ENCODE results near the gene WDFY4. TPM values are rescaled to one million over a fixed set of nuclear protein-coding genes. Genes with fewer than 3 reads are reported as not detected.

The WDFY4 gene
- total RNA-seq, 1 experiment from 2014 or later: not detected

DNA sequence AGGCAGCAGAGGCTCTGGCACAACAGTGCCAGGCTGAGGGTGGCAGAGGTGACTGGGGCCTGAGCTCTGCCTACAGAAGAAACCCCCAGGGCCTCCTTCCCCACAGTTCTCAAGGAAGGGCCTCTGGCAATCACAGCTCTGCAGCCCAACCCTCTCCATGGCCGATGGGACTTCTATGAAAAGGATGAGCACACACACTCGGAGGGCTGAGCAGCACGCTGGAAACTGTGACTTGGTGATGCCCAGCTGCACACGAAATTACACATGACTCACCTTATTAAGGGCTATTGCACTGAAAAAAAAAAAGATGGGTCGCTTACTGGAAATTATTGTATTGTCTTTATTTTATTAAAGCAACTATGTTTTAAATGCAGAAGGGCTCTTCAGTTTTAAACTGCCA, 297.9 kb downstream of the WDFY4 start:
- TF ChIP-seq, protein P1, sequence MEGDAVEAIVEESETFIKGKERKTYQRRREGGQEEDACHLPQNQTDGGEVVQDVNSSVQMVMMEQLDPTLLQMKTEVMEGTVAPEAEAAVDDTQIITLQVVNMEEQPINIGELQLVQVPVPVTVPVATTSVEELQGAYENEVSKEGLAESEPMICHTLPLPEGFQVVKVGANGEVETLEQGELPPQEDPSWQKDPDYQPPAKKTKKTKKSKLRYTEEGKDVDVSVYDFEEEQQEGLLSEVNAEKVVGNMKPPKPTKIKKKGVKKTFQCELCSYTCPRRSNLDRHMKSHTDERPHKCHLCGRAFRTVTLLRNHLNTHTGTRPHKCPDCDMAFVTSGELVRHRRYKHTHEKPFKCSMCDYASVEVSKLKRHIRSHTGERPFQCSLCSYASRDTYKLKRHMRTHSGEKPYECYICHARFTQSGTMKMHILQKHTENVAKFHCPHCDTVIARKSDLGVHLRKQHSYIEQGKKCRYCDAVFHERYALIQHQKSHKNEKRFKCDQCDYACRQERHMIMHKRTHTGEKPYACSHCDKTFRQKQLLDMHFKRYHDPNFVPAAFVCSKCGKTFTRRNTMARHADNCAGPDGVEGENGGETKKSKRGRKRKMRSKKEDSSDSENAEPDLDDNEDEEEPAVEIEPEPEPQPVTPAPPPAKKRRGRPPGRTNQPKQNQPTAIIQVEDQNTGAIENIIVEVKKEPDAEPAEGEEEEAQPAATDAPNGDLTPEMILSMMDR (conservative IDR thresholded peaks at IDR 0.05): no peak

More for the DNA sequence above, 297.9 kb downstream of the WDFY4 start:
- Histone ChIP-seq H3K4me1 (ENCODE audit: insufficient read depth, low read length) (no peaks in the 10 kb centered on the region), H2BK15ac (ENCODE audit: low read depth, low read length) (no peak overlapping the region), H3K27me3 (ENCODE audit: insufficient read depth, low read length) (no peaks in the 10 kb centered on the region), H3K9me3 (ENCODE audit: control insufficient read depth, low read depth, low read length) (no peaks in the 10 kb centered on the region), H2BK120ac (ENCODE audit: low read depth, low read length, poor library complexity, severe bottlenecking) (no peak overlapping the region), H3K18ac (ENCODE audit: insufficient read length, low read depth, low read length) (no peak overlapping the region), H3K23ac (ENCODE audit: insufficient read length, low read depth, low read length) (no peak overlapping the region), H4K5ac (ENCODE audit: insufficient read length, low read depth, low read length) (no peak overlapping the region), H2AK5ac (ENCODE audit: insufficient read length, low read length) (no peak overlapping the region), H2AFZ (ENCODE audit: low read length) (no peak overlapping the region), H4K20me1 (ENCODE audit: control insufficient read depth, insufficient read depth, insufficient read length) (no peaks in the 10 kb centered on the region), H4K91ac (ENCODE audit: insufficient read length, low read depth, low read length) (no peak overlapping the region), H3K23me2 (ENCODE audit: insufficient read length, low read depth, low read length, poor library complexity, severe bottlenecking) (no peaks in the 10 kb centered on the region), H3T11ph (ENCODE audit: low read length) (no peak overlapping the region), H3K9ac (ENCODE audit: extremely low read depth, insufficient read length, low read length) (no peak overlapping the region), H2BK5ac (ENCODE audit: insufficient read length, low read length) (no peak overlapping the region), H3K4ac (ENCODE audit: low read depth, low read length) (no peak overlapping the region), H2BK20ac (ENCODE audit: low read depth, low read length, poor library complexity, severe bottlenecking) (no peak overlapping the region), H3K79me1 (ENCODE audit: insufficient read depth, low read depth, low read length, poor library complexity, severe bottlenecking) (no peaks in the 10 kb centered on the region), H4K8ac (replicated peaks; ENCODE audit: insufficient read length, low read depth, low read length) (no peak overlapping the region), H3K14ac (ENCODE audit: insufficient read depth, low read length) (no peak overlapping the region), H3K27ac (ENCODE audit: insufficient read length, low read depth, low read length) (no peak overlapping the region), H3K56ac (ENCODE audit: insufficient read length, low read depth, low read length) (no peak overlapping the region), H2BK12ac (ENCODE audit: insufficient read length, low read depth, low read length) (no peak overlapping the region), H3K4me2 (ENCODE audit: insufficient read depth, insufficient read length, low read length) (no peak overlapping the region), H3K79me2 (ENCODE audit: insufficient read depth, low read length) (no peaks in the 10 kb centered on the region)
- 0 out of 2 replicates have a peak, but pooled peaks cover 1% of the 10 kb centered on the region for H3K27me3 Mint-ChIP-seq (ENCODE audit: low read depth)
- H3K4me1 Mint-ChIP-seq: no peaks in the 10 kb centered on the region
- no peaks in the 10 kb centered on the region for H3K9me3 Mint-ChIP-seq
- no peaks in the 10 kb centered on the region for H3K36me3 Mint-ChIP-seq (ENCODE audit: insufficient read depth in 1 of 3, low read depth in 3 of 3)
- H3K27ac Mint-ChIP-seq: no peak overlapping the region
- no peak for DNase-seq
- H3K4me3 Mint-ChIP-seq: no peak overlapping the region
- WGBS (ENCODE audit: extremely low coverage, insufficient read length, low lambda C conversion rate): no CpG with 5 or more reads among the region's 5 CpGs

Measured in H9 (cell line).